SIG-M5 treated with dmso at 0.1 percent for 504 hours (cell line): ENCODE measurements around the gene HCST.
"Not testable (repeated sequence)": the region's sequence is repeated elsewhere in the genome, so short reads cannot be mapped to it uniquely, and the experiment has no call there.

Experiments used
- DNase-seq: peaks from one replicate; lab custom pipeline; 2025; ENCODE audit not compliant: unreplicated experiment; lab: John Stamatoyannopoulos, UW

The HCST gene

DNA sequence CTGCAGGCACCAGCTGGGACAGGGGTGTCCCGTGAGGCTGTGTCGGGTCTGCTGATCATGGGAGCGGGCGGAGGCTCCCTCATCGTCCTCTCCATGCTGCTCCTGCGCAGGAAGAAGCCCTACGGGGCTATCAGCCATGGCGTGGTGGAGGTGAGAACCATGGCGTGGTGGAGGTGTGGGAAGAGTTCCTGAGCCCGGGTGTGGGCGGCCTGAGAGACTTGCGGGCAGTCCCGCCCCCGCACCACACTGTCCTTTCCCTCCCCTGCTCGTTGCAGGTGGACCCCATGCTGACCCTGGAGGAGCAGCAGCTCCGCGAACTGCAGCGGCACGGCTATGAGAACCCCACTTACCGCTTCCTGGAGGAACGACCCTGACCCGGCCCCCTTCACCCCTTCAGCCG is 23.3 kb upstream of the HCST start:
- no peak for DNase-seq

DNA sequence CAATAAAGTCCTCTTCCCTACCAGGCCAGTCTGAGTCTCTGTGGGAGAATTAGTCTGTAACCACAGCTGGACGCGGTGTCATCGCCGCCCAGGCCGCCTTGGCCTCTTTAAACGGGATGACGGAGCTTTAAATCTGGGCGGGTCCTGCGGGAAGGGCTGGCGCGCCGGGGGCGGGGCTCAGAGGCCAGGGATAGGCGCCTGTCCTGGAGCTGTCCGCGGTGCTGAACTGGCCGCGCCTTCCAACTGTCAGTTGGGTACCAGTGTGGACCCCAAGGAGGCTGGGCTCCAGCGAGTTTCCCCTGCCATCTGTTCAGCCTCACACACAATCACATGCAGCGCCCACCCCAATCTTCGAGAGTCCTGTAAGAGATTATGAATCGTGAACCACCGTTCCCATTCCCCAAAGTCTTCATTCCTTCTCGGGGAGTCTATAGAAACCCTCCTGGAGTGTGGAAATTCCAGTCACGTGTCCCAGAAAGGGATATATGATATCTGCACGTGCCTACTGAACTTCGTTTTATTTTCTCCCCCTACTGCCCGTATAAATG is 22.5 kb upstream of the HCST start:
- DNase-seq, result peak; percentile 82

DNA sequence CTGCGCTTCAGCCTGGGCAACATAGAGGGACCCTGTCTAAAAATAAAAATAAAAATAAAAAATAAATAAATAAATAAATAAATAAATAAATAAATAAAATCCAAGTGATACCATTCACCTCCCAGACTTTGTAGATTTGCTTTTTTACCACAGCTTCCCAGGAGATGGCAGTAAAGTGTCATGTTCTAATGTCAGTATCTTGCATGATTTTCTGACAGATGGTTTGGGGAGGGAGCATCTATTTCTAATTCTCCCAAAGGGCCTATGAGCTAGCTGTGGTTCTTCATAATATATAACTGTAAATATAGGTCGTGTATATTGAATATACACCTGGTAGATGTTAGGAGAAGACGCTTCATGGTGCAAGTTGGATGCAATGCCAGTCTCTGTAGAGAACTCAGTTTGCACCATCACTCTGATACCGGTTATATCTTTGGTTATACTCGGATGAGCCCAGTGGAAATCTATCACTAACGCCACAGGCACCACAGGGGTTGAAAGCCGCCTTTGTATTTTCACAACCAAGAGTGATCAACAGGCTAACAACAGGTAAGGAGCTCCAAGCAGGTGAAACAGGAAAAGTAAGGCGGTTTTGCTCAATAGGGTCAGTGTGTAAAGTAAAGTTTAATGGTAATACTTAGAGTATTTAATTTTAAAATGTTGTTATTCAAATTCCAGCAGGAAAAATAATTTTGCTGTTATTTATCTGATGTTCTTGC is 20.1 kb upstream of the HCST start:
- DNase-seq, result peak; percentile 67

DNA sequence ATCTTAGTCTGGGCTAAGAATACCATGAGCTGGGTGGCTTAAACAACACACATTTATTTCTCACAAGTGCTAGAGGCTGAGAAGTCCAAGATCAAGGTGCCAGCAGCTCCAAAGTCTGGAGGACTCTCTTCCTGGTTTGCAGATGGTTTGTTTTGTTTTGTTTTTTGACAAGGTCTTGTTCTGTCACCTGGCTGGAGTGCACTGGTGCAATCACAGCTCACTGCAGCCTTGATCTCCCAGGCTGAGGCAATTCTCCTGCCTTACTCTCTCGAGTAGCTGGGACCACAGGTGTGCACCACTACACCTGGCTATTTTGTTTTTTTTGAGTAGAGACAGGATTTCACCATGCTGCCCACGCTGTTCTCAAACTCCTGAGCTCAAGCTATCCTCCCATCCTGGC is 18.4 kb upstream of the HCST start:
- no peak for DNase-seq

DNA sequence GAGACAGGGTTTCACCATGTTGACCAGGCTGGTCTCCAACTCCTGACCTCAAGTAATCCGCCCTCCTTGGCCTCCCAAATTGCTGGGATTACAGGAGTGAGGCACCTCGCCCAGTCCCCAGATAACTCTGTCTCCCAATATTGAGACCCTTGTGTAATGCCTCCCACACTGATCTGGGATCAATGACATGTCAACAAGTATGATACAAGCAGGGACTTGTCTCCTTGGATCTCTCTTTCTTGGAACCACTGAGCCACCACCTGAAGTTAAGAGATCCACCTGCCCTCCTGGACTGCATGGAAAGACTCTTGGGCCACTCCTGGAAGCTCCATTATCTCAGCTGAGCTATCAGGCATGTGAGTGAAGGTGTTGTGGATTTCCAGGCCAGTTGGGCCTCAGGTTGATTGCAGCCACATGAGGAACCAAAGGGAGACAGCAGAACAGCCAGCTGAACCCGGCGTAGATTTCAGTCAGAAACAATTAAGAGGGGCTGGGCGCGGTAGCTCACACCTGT is 17.0 kb upstream of the HCST start:
- DNase-seq, result no peak

DNA sequence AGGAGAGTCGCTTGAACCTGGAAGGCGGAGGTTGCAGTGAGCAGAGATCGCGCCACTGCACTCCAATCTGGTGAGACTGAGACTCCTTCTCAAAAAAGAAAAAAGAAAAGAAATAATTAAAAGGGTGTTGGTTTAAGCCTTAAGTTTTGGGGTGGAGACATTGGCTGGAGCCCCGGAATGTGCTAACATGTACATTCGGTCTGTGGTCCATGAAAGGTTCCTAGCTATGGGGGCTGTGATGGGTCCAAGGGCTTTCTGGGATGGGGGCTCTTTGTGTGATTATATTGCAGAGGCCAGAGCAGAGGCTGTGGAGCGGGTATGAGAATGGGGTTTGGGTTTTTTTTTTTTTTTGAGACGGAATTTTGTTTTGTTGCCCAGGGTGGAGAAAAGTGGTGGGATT is 16.4 kb upstream of the HCST start:
- DNase-seq, result no peak

DNA sequence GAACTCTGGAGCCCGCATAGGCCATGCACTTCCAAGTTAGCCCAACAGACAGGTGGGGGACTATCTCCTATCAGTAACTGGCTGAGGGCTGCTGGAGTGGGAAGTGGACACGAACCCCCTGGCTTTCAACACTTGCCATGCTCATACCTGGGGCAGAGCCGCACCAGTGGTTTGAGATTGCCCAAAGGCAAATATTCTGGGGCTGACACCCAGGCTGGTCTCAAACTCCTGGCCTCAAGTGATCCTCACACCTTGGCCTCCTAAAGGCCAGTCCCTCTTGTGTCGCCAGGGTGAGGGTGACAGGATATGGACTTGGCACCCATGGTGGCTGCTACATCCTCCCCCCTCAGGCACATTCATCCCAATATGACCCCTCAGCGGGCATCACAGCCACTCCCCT is 15.1 kb upstream of the HCST start:
- DNase-seq, result no peak

DNA sequence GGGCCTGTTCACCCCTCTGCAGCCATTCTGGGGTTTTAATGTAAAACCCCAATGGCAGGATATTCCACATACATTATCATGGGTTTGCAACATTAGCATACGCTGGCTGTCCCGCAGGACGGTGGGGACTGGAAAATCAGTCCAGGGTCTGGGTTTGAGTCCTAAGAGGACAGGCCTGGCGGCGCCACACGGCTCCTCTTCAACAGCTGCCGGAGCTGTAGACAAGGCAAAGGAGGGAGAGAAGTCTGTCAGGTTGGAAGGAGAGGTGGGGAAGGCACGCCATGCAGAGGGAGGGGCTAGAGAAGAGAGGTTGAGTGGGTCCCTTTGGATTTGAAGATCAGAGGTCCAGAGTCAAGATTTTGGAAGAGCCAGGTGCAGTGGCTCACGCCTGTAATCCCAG is 13.9 kb upstream of the HCST start:
- DNase-seq, result no peak

DNA sequence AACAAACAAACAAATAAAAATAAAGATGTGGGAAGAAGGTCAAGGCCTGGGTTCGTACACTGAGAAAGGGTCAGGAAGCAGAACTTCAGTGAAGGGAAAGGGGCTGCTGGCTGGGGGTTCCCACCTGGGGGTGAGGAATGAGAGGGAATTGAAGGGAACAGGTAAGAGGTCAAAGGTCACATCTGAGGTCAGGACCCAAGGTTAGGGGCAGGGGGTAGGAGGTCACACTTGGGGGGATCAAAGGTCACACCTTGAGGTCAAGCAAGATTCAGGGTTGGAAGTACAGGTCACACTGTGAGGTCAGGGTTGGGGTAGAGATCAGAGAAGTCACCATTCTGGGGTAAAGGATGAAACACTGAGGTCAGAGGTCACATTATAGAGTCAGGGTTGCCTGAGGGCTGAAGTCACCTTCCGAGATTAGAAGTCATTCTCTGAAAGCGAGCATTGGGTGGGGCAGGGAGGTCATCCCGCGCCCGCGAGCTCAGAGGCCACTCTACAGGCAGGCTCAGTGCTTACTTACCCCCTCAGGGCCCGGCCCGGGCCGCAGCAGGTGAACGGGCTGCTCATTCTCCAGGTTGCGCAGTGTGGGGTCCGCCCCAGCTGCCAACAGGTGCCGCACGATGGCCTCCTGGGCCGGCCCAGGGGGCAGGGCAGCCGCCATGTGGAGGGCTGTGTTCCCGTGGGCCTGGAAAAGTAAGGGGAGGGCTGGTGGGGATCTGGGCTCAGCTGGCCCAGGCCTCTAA is 12.8 kb upstream of the HCST start:
- DNase-seq, result no peak

DNA sequence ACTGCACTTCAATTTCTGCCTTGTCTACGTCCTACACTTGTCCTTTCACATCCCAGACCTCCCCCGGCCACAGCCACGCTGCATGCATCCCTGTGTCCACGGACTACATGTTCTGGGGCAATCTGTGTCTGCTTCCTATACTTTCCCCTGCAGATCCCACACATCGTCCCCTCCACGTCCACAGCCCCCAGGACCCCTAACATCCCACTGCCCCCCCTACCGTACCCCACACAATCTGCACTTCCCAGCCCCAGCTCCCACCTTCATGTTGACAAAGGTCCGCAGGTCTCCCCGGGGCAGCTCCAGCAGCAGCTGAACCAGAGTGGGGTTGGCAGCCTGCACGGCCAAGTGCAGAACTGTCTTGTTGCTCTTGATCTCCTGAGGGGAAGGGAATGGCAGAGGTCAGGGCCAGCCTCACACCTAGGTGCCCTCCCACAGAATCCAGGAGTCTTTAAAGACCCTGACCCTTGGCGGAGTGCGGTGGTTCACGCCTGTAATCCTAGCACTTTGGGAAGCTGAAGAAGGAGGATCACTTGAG is 12.1 kb upstream of the HCST start:
- no peak for DNase-seq

DNA sequence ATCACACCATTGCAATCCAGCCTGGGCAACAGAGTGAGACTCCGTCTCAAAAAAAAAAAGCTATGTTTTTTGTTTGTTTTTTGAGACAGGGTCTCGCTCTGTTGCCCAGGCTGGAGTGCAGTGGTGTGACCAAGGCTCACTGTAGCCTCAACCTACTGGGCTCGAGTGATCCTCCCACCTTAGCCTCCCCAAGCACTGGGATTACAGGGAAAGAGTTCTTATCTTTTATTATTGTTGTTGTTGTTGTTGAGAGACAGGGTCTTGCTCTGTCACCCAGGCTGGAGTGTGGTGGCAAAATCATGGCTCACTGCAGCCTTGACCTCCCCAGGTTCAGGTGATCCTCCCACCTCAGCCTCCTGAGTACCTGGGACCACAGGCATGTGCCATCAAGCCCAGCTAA is 10.5 kb upstream of the HCST start:
- not testable (repeated sequence) for DNase-seq

DNA sequence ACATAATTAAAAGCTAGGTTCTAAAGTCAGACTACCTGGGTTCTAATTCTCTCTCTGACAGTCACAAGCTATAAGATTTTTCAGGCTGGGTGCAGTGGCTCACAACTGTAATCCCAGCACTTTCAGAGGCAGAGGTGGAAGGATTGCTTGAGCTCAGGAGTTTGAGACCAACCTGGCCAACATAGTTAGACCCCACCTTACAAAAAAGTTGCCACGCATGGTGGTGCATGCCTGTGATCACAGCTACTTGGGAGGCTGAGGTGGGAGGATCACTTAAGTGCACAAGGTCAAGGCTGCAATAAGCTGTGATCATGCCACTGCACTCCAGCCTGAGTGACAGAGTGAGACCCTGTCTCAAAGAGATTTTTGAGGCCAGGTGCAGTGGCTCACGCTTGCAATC is 8.0 kb upstream of the HCST start:
- DNase-seq, result no peak

DNA sequence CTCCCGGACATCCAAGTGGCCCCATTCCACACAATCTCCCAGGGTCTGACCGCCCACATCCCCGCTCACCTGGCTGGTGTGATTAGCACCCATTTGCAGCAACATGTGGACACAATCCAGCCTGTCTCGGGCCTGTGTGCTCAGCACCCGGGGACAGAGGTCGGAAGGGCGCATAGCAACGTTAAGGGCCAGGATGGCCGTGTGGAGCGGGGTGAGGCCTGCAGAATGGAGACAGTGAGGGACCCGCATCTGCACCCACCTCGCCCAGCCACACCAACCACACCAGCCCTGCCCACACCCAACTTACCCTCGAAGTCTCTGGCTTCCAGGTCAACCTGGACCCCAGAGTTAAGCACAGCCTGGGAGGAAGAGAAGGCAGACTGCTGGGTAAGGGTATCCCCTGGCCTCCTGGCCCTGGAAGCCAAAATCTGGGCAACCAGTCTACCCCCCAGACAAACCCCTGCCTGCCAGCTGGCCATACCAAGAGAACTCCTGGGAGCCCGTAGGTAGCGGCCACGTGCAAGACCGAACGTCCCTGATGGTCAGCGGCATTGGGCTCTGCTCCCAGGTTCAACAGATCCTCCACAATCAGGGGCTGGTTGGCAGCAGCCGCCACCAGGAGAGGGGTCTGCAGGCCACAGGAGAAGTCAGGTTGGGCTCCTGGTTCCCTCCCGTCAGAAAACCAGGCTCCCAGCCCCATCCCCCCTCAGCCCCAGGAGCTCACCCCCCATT is 6.3 kb upstream of the HCST start:
- no peak for DNase-seq

DNA sequence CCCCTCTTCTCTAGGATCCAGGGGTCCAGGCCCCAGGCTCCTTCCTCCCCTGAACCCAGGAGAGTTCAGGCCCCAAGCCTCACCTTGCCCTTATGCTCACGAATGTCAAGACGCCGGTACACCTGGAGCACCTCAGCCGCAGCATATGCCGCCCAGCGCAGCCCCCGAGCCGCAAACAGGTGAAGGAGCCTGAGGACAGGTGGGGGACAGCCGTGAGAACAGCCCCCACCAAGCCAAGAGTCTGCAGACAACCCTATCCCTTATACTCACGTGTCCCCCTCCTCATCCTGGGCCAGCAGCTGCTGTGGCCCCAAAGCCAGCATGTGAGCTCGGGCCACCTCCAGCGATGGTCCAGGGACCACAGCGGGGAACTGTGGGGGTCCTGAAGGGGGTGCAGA is 5.7 kb upstream of the HCST start:
- DNase-seq, result no peak

DNA sequence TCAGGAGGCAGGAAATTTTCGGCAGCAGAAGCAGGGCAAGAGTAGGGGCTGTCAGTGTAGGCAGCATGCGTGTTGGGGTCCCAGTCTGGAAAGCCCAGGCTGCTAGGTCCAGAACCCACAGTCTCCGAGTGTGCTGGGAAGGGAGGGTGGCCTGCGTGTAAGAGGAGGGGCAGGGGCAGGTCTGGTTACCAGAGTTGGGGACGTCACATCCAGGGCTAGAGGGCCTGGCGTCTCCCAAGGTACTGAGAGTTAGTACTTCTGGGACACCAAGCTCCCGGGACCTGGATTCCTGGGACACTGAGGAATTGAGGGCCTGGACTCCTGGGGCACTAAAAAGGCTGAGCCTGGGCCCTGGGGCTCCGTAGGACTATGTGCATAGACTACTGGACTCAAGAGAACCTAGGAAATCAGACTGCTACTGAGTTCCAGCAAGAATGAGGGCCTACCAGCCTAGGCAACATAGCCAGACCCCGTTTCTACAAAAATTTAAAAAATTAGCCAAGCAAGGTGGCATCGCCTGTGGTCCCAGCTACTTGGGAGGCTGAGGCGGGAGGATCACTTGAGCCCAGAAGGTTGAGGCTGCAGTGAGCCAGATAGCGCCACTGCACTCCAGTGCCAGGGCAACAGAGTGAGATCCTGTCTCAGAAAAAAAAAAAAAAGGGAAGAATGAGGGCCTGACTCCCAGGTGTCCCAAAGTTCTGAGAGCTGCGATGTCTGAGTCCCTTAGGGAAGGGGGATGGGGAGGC is 4.5 kb upstream of the HCST start:
- no peak for DNase-seq

DNA sequence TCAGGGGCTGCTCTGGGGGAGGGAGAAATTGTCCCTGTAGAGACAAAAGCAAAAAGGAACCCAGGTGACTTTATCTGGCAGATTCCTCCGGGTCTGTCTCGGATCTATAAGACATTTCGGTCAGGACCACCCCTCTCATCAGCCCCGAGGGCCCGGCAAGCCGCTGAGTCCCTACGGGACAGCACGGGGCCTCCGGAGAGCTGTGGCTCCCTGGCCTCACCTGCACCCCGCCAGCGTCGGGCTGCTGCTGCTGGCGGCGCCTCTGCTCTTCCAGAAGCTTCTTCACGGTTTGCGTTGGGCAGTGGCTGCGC is 3.9 kb upstream of the HCST start:
- DNase-seq, result no peak

DNA sequence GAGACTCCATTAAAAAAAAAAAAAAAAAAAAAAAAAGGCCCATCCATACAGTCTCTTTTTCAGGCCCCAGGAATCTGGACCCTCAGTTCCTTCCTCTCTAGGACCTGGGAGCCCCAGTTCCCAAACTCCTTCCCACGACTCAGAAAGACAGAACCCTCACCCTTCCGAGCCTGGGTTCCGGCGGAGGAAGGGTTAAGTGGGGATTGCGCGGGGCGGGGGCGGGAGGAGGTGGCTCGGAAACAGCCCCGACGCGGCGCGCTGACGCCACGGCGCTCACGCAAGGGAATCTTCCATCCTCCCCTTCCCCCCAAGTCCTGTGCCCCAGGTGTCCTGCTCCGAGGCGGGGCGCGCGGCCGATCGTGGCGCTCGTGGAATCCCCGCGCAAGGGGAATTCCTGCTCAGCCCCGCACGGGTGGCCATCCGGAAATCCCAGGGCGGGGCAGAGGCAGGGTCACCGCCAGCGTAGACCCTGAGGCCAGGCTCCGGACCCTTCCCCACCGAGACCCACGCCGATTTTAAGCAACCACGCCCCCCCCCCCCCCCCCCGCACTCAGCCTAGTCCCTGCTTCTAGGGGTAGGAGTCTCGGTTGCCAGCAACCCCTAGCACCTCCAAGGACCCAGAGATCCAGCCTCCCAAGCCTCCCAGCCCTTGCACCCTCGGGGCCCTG is 2.6 kb upstream of the HCST start:
- DNase-seq, result peak; percentile 81

DNA sequence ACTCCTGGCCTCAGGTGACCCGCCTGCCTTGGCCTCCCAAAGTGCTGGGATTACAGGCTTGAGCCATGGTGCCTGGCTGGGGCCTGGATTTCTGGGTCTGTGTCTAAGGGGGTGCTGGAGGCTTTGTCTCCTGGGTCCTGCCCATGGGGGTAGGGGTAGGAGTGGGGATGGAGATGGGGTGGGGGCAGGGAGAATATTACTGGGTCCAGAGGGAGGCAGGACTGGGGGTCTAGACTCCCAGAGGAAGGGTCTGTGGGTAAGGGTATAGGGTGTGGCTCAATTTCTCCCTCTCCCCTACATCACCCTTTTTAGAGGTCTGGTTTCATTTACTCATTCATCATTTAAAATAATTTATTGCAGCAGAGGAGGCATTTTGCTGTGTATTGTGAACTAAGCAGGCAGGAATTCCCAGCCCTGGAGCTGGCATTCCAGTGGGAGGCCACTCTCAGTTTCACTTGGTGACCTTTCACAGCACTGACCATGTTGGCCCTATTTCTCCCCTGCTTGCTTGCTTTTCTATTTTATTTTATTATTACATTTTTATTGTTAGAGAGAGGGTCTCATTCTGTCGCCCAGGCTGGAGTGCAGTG is 1.2 kb upstream of the HCST start:
- no peak for DNase-seq

DNA sequence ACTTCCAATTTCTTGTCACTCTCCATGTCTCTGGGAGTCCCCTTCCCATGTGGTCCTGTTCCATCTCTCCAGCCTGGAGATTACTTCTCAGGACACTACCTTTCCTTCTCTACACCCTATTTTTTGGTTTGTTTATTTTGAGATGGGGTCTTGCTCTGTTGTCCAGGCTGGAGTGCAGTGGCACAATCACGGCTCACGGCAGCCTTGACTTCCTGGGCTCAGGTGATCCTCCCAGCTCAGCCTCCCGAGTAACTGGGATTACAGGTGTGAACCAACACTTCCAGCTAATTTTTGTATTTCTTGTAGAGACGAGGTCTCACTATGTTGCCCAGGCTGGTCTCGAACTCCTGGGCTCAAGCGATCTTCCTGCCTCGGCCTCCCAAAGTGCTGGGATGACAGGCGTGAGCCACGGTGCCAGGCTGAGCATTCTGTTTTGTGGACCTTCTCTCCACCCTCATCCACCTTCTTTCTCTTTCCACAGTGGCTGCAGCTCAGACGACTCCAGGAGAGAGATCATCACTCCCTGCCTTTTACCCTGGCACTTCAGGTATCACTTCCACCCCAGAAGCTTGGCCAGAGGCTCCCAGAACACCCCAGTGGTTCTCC is 644 bp downstream of the HCST start:
- no peak for DNase-seq
